Measurements from ENCODE around the gene UBR7. TPM values are rescaled to one million over a fixed set of nuclear protein-coding genes. Genes with fewer than 3 reads are reported as not detected.

The UBR7 gene
- total RNA-seq, 1 experiment from 2014 or later, result 55.8 TPM

GRCh38 chr14:93249128-93249831 lies 42.2 kb downstream of the UBR7 start:
- DNase-seq (ENCODE audit: low spot score), result no peak

DNA sequence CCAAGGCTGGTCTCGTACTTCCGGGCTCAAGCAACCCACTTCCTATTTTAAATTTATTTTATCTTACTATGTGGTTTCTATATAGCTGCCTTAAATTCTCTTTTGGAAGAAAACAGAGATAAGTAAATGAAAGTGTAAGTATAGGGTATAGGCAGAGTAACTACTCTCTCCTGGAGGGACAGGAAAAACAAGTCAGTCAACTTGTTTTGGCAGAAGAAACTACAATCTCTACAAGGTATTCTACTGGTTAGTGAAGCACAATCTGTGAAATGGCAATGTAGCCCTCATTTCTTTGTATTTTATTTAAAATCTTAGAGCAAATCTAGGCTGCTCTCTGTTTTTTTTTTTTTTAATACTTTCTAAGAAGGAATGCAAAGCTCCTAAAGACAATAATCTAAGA lies 55.4 kb downstream of the UBR7 start:
- peak; percentile 58 for DNase-seq (ENCODE audit: low spot score)

DNA sequence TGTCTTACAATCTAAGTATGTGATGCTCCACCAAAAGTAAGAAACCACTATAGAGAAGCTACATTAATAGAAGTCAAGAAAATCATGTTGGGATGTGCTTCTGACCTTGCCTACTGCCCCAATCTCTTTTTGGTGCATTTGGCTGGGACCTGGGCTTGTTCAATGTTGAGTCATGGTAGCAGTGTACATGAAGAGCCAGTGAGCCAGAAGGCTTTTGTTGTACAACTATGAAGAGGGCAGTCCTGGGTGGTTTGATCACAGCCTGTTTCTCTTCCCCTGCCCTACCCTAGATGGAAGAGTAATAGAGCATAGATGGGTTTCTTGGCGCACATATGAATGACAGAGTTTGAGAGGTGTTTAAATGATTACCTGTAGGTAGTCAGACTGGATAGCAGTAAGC lies 56.4 kb downstream of the UBR7 start:
- DNase-seq (ENCODE audit: low spot score), result no peak

GRCh38 chr14:93266127-93266526 lies 59.1 kb downstream of the UBR7 start:
- no peak for DNase-seq (ENCODE audit: low spot score)

GRCh38 chr14:93267149-93267711 lies 60.2 kb downstream of the UBR7 start:
- no peak for DNase-seq (ENCODE audit: low spot score)

- no peak for DNase-seq (ENCODE audit: low spot score)
These were observed 61.4 kb downstream of the UBR7 start for GRCh38 chr14:93268406-93268805.

DNA sequence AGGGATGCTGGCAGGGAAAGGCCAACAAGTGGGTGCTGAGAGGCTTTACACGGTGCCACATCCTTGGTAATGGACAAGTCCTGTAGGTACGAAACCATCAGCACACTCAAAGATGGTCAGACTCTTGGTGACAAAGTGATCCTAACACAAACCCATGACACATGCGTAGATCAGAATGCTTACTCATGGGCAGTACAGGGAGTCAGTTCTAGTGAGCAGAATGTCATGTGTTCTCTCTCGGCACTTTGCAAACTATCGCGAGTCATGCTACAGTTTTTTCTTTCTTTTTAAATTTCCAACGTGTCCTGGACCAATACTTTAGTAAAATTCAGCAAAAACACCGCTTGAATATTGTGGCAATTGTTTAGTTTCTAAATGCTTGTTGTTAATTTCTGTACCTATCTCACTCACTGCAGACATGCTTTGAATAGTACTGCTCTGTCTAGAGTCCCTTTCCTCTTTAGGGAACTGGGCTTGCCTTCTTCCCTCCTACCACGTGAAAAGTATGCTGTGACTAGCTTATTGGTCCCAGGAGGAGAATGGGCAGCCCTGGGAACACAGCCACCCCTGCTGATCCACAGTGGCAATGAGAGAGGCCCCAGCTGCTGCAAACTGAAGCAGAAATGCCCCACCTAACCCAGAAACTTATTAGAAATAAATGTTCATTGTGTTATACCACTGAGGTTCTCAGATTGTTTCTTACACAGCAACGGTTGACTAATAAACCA lies 62.4 kb downstream of the UBR7 start:
- DNase-seq (ENCODE audit: low spot score), result no peak

- peak; percentile 25 for DNase-seq (ENCODE audit: low spot score)
These were observed 64.1 kb downstream of the UBR7 start for GRCh38 chr14:93271111-93271510.

DNA sequence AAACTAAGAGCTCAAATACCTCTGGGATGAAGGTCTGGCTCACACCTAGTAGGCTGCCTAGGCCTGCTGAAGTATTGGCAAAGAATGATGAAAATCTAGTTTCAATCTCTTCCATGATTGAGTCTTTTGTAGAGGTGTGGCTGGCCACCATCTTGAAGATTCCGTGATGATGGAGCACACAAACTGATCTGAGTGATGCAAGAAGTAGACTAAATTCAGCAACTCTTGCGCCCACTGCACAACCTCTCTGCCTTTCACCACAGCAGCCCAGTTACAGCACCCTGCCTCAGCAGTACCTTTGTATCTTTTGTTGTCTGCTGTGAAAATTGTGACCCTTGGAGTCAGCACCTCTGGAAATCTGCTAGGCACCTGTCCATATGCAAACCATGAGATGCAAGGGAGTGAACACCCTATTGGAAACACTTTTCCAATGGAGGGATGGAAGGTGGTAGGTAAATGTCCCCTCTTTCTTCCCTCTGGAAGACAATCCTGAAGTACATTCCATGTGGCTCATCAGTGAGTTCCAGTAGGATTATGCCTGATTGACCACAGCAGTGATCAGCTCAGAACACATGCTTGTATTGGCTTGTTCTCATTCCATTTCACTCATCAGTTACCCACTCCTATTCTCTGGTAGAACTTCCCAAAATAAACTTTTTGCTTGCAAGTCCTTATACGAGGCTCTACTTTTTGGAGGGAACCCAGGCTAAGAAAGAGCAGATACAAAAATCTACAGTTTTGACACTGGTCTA lies 67.2 kb downstream of the UBR7 start:
- no peak for DNase-seq (ENCODE audit: low spot score)

DNA sequence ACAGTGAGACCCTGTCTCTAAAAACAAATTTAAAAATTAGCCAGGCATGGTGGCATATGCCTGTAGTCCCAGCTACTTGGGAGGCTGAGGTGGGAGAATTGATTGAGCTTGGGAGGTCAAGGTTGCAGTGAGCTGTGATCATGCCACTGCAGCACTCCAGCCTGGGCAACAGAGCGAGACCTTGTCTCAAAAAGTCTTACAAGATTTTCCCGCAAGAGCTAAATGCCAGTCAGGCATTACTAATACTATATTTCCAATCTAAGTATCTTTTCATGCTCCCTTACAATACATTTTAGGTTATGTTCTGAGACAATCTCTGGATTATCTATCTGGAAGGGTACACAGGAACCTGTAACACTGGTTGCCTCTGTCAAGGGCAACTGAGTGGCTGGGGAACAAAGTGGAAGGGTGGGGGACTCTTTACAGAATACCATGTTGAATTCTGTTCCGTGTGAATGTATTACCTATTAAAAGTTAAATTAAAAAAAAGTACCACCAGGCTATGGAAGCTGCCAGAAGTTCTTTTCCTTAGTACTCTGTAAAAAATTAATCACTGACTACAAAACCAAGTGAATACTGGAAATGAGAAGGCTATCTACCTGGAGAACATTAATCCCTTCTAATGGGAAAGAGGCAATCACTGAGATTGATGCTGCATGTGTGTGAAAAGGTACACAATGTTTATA lies 69.1 kb downstream of the UBR7 start:
- DNase-seq (ENCODE audit: low spot score), result no peak

Other genes starting within 250 kb of the UBR7 start
- gene ITPK1, start 91.3 kb upstream of the UBR7 start, total RNA-seq (2014; rRNA removed; shearing (Covaris generic)), result 80.3 and 92.0 TPM in 2 replicates
- gene MOAP1, start 22.4 kb upstream of the UBR7 start, total RNA-seq (2014; rRNA removed; shearing (Covaris generic)), result 14.8 and 18.2 TPM in 2 replicates
- 5.7 and 6.0 TPM in 2 replicates for gene LYSET, start 21.9 kb upstream of the UBR7 start, total RNA-seq (2014; rRNA removed; shearing (Covaris generic))
- gene GON7, start 191 bp upstream of the UBR7 start, total RNA-seq (2014; rRNA removed; shearing (Covaris generic)), result 15.5 and 20.0 TPM in 2 replicates
- 7.3 and 9.4 TPM in 2 replicates for gene BTBD7, start 125.8 kb downstream of the UBR7 start, total RNA-seq (2014; rRNA removed; shearing (Covaris generic))
- gene COX8C, start 139.9 kb downstream of the UBR7 start, total RNA-seq (2014; rRNA removed; shearing (Covaris generic)), result not detected in 2 replicates
- not detected in 2 replicates for gene UNC79, start 223.7 kb downstream of the UBR7 start, total RNA-seq (2014; rRNA removed; shearing (Covaris generic))